Left renal cortex interstitium (tissue), 4 donors: ENCODE measurements around the gene SLC41A1. TPM values are rescaled to one million over a fixed set of nuclear protein-coding genes. Genes with fewer than 3 reads are reported as not detected.

Source experiments
- DNase-seq, 4 donors: peaks; one replicate each; pipeline ENCODE4 v3.0.0-alpha.2; 2013; ENCODE audit warnings: low read depth in 4 of 4, low spot score in 2 of 4, missing footprints in 1 of 4
- polyA plus RNA-seq, 4 donors: library from polyadenylated mRNA; unstranded; fragments of 120-200 nt; gene quantifications; one replicate each; pipeline ENCODE4 v1.2.1, GENCODE V29; 2013; ENCODE audit not compliant: insufficient read length in 4 of 4

The SLC41A1 gene
- polyA plus RNA-seq, 4 donors: 24.5 to 34.0 (median 30.7) TPM

DNA sequence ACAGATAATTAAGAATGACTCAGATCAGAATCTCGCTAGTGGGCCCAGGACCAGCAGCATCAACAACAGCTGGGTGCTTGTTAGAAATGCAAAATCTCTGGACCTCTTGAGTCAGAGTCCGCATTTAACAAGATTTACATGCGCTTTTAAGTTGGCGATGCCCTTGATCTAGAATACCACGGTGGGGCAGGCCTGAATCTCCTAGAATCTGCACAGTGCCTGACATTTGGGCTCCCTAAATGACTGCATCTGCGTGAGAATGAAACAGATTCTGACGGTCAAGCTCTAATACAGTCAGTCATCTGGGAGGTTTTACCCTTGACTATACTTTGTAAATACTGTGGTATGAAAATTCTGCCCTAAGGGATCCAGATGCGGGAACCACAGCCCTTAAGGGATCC is 20.5 kb downstream of the SLC41A1 start:
- no peak for DNase-seq

GRCh38 chr1:205791568-205792180 is 21.3 kb downstream of the SLC41A1 start:
- no peak for DNase-seq

- no peak for DNase-seq
Measured at GRCh38 chr1:205787287-205787916, 25.6 kb downstream of the SLC41A1 start.

DNA sequence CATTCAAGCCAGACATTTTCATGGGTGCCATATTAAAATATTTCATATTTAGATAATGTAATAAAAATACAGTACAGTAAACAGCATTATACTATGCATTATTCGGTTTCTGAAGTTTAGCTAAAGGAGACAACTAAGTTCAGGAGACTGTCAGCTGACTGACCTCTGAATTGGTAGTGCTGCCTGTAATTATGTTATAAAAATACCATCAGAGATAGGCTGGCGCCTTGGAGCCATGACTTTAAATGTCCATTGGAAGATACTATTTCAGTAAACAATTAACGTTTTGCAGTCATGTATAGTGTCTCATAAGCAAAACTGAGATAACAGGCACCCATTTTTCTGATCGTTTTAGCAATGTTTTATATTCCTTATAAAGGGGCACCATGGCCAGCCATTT is 26.4 kb downstream of the SLC41A1 start:
- DNase-seq: no peak

- DNase-seq: no peak
Measured at GRCh38 chr1:205785446-205785845, 27.6 kb downstream of the SLC41A1 start.

DNA sequence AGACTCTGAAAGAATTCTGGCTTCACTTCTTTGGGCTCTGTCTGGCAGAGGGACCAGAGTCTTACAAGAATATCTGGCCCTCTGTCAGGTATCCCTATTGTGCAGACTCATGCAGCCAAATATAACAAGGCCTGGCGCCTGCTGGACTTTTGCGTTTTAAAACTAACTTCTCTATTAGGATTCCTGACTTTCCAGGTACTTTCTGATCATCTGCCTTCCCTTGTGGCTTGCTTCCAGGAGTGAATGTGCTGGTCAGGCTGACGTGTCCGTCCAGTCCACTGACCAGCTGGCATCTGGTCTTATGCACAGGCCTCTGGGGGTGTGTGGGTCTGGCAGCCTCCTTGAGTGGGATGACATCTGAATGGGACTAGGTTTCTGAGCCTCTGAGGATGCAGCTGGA is 29.1 kb downstream of the SLC41A1 start:
- no peak for DNase-seq

DNA sequence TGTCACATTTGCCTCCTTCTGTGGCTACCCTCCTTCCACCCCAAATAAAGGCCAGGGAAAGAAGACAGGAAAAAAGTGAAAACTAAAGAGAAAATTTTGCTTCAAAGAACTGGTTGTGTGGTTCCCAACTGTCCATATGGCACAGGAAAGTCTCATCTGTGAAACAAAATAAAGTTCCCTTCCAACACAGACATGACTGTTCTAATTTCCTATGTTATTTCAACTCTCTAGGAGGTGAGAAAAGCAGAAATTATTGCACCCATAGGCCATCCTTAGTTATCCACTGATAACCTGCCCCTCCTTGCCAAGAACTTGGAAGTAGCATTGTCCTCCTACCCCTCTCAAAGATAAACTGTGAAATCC is 29.6 kb downstream of the SLC41A1 start:
- DNase-seq: no peak

DNA sequence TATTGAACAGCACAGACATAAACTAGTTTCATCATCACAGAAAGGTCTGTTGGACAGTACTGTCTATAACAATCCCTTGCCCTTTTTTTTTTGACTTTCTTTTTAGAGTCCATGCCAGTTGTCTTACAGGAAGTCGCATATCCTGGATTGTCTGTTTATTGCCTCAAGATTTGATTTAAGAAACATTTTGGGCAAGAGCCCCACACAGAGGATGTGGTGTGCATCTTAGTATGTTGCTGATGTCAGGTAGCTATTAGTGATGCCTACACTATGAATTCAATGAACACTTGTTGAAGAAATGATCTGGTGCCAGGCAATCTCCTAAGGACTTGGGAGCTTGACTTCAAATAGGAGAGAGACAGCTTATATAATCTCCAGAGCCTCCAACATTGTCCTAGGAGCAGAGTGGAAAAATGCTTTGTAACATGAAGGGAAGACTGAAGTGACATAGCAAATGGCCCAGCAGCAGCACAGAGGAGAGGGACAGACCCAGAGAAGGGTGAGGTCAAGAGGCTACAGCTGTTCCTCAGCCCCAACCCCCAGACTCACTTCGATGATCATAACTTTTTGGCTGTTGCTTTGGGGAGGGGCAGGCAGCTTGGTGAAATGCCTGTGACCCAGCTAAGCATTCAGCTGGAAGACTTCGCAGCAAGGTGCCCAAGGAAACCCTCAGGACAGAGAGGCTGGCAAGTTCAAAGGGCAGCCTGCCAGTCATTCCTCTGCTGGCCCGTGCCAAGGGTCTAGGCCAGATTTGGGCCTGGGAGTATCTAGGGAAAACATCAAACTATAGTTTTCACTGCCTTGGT is 30.2 kb downstream of the SLC41A1 start:
- DNase-seq: no peak

- no peak for DNase-seq
Measured at GRCh38 chr1:205780335-205780734, 32.7 kb downstream of the SLC41A1 start.

DNA sequence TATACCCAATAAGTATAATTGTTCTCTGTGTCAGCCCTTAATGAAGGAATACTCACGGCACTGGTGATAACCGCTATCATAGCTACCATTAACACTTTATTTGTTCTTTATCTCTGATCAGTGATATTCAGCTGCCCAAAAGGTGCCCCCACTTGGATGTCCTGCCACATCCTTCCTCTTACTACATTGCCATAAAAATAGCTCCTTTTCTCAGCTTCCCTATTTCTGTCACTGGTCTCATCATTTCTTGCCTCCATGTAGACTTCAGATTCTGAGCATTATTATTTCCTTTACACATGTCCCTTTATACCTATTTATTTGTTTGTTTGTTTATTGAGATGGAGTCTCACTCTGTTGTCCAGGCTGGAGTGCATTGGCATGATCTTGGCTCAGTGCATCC is 35.0 kb downstream of the SLC41A1 start:
- no peak for DNase-seq

DNA sequence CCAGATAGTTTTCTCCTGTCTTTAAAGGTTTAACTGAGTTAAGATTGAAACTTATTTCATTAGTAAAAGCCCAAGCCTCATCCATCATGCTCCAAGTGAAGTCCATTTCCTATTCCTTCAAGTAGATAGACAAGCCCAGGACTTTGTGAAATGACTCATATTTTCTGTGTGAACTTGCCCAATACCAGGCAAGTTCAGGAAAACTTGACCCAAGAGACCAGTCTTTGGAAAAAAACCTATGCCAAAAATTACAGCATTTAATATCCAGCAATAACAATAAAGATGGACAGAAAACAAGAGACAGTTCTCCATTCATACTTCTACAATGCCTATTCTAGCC is 37.3 kb downstream of the SLC41A1 start:
- DNase-seq: no peak

DNA sequence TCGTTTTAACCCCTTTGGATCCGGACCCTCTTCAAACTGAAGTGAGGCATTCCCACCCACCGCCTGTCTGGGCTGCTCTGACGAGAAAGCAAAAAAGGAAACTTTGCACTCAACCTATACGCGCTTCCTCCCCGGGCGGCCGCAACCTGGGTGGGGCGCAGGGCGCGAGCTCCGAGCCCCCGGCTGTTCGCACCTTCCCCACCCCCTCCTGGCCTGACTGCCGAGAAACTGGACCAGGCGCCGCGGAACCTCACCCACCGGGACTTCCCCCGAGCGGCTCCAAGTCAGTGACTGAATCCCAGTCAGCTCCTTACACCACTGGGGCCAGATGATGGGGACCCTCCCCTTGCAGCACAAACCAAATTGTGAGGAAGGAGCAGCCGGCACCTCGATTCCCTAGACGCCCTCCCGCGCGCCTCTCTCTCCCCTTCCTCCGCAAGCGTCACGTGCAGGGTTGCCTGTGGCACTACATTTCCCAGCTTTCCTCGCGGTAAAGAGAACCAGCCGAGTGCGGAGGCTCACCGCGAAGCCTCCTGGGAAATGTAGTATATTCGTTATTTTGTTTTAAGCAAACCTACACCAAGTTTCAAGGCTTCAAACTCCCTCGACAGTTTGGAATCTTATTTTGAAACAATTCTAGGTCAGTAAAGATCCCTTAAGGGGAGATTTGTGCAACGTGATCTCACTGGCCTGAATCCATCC is 37.8 kb downstream of the SLC41A1 start, which contains the start of gene RAB29:
Gene RAB29, minus strand, starts transcription at position 468 of the 702 bp plus-strand sequence. CDS start 526 bp downstream, outside the sequence.
- peak in 2 of 4 donors; percentile 39 to 69 for DNase-seq

- DNase-seq: no peak
Measured at GRCh38 chr1:205774198-205775014, 38.6 kb downstream of the SLC41A1 start.

GRCh38 chr1:205772607-205773032 is 40.4 kb downstream of the SLC41A1 start:
- DNase-seq: no peak

- no peak for DNase-seq
Measured at GRCh38 chr1:205770618-205771017, 42.4 kb downstream of the SLC41A1 start.

GRCh38 chr1:205769641-205770365 is 43.2 kb downstream of the SLC41A1 start:
- DNase-seq: no peak

- DNase-seq: no peak
Measured at GRCh38 chr1:205767248-205767647, 45.8 kb downstream of the SLC41A1 start.

- DNase-seq: no peak
Measured at GRCh38 chr1:205766570-205766969, 46.4 kb downstream of the SLC41A1 start.

DNA sequence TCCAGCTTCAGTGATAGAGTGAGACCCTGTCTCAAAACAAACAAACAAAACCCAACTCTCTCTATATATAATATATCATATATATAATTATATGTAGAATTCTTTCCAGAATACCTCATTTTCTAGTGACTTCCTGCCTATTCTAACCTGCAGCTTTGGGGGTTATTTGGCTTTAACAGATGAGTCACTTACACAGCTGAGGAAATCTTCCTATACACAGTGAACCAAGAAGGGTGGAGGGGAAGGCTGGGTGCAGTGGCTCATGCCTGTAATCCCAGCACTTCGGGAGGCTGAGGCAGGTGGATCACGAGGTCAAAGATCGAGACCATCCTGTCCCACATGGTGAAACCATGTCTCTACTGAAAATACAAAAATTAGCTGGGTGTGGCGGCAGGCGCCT is 47.0 kb downstream of the SLC41A1 start:
- no peak for DNase-seq

DNA sequence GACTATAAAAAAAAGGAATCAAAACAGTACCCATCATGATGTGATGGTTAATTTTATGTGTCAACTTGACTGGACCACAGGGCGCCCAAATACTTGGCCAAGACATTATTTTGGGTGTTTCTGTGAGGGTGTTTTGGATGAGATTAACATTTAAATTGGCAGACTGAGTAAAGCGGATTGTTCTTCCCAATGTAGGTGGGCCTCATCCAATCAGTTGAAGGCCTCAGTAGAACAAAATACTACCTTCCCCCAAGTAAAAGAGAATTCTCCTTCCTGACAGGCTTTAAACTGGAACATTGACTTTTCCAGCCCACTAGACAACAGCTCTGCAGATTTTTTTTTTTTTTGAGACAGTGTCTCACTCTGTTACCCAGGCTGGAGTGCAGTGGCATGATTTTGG is 48.4 kb downstream of the SLC41A1 start:
- DNase-seq: no peak
